ENCODE data around the gene TMEM63C.

DNA sequence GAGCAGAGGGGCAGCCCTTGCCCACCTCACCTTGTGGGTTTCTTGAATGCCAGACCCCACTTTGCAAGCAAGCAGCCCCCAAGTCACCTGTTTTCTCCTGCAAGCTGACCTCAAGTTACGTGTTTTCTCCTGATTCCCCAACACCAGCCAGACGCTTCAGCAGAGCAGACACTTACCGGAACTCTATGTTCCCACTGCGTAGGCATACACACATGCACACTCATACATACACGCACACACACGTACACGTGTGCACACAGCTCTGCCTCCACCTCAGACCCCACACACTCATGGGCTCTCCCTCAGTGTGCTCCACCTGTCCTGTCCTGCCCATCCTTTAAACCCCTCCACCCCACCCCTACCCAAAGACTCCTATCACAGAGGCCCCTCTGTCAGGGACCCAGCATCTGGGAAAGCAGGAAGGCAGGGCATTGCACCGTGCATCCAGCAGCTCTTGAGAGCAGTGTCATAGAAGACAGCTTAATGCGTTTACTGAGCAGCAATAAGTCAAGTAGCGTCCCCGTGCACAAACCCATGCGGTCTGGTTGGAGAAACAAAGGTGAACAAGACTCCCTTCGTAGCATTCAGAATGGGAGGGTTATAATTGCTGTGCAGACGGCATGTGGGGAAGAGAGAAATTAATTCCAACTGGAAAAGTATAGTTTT, 44.4 kb downstream of the TMEM63C start:
- TF ChIP-seq FOXM1 (IDR thresholded peaks at IDR 0.05; ENCODE audit: borderline replicate concordance, low read depth), result no peak
- no peak for TF ChIP-seq CREB1 (IDR thresholded peaks at IDR 0.05; ENCODE audit: low read depth)
- no peak for TF ChIP-seq EP300 (IDR thresholded peaks at IDR 0.05; ENCODE audit: borderline replicate concordance)
- TF ChIP-seq RAD21 (IDR thresholded peaks at IDR 0.05; ENCODE audit: low read depth), result no peak
- TF ChIP-seq NFIC (IDR thresholded peaks at IDR 0.05), result no peak
- no peak for TF ChIP-seq EGR1 (IDR thresholded peaks at IDR 0.05)
